IPS-20b (cell line): Measurements from ENCODE around the gene PRTN3.
A peak's percentile ranks its signal among the peaks of the same experiment; 100 is the strongest.

ENCODE experiments used
- H3K27ac ChIP-seq: one replicate; pipeline ENCODE4 v1.5.1; 2013; ENCODE audit warnings: low read length
- H3K27me3 ChIP-seq: 2 replicates; pipeline ENCODE4 v1.6.1; 2013; ENCODE audit warnings: mild to moderate bottlenecking, low read length, inconsistent platforms; ENCODE audit not compliant: insufficient read depth
- H3K36me3 ChIP-seq: 2 replicates; pipeline ENCODE4 v1.6.1; 2013; ENCODE audit warnings: low read depth, mild to moderate bottlenecking, inconsistent platforms, low read length, moderate library complexity; ENCODE audit not compliant: insufficient read depth
- H3K4me1 ChIP-seq: 2 replicates; pipeline ENCODE4 v1.6.1; 2013; ENCODE audit warnings: mild to moderate bottlenecking, control low read depth, inconsistent platforms, low read length, moderate library complexity; ENCODE audit not compliant: insufficient read depth
- H3K4me3 ChIP-seq: 2 replicates; pipeline ENCODE4 v1.5.1; 2013; ENCODE audit warnings: mild to moderate bottlenecking, low read length, inconsistent platforms
- H3K9ac ChIP-seq: 2 replicates; pipeline ENCODE4 v1.6.1; 2013; ENCODE audit warnings: low read depth, mild to moderate bottlenecking, inconsistent platforms, low read length, moderate library complexity
- H3K9me3 ChIP-seq: 2 replicates; pipeline ENCODE4 v1.6.1; 2013; ENCODE audit warnings: mild to moderate bottlenecking, low read depth, low read length, inconsistent platforms; ENCODE audit not compliant: insufficient read depth

The PRTN3 gene

DNA sequence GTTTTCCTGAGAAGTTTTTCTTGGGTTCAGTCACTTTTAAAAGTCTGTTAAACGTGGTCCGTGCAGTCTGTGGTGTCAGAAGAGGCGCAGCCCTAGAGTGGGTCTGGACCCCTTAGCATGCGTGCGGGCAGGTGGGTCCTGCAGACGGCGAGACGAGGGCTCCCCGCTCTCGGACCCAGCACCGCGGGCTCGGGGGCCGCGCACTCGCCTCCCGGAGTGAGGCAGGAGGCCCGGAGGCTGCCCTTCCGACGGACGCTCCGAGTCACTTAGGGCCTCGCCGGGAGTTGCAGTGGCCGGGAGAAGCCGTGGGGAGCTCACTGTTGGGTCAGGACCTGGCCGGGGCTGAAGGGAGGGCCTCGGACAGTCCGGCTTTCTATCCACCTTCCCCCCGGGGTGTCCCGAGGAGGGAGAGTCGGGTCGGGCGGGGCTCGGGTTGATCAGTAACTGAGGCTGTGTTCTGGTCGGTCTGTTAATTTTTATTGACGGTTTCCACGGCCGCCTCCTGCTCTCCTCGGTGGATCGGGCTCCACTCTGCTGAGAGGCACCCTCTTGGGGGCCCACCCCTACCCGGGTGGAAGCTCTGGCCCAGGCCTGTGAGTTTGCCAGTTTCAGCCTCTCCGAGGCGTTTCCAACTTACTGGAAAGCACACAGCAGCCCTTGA lies 42.3 kb upstream of the PRTN3 start:
- no peaks in the 10 kb centered on the region for H3K9me3 ChIP-seq
- peaks cover 54% of the 10 kb centered on the region for H3K36me3 ChIP-seq
- peak overlapping the region; percentile 77 for H3K27ac ChIP-seq
- H3K4me1 ChIP-seq: peaks cover 13% of the 10 kb centered on the region
- no peaks in the 10 kb centered on the region for H3K27me3 ChIP-seq
- peak overlapping the region; percentile 98 for H3K9ac ChIP-seq
- H3K4me3 ChIP-seq: peak overlapping the region; percentile 96

DNA sequence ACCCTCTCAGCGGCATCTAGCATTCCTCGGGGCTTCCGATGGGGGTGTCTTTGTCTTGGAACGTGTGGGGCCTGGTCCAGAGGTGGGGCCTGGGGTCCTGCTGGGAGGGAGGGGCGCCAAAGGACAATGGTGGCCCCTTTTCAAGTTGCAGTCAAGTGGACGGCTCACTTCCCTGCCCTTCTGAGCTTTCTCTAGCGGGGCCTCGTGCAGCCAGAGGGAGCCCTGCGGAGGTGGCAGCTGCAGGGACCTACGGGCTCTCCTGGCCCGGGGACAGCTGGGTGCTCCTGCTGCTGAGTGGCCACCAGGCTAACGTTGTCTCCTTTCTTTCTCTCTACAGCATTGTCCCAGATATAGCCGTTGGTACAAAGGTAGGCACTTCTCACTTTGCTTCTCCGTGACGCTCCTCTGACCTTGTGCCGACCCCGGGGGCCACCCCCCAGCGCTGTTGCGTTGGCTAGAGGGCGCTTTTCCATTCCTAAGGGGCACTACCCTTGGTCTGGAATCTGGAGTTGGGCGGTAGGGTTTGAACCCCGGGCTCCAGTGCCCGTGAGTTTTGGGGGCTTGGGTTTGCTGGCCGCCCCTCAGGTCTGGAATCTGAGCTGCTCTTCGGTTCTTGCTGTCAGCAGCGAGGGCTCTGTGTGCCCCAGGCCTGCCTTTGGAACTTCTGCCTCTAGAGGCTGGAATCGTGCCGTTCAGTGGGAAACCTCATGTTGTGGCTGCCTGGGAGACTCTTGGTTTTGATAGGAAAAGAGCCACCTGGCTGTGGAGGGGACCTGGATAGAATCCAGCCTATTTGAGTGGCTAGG lies 41.5 kb upstream of the PRTN3 start:
- Histone ChIP-seq H3K27ac (peak overlapping the region; percentile 77), H3K9ac (peak overlapping the region; percentile 98), H3K9me3 (no peaks in the 10 kb centered on the region), H3K4me3 (peak overlapping the region; percentile 96), H3K36me3 (peaks cover 61% of the 10 kb centered on the region), H3K27me3 (no peaks in the 10 kb centered on the region), H3K4me1 (peaks cover 13% of the 10 kb centered on the region)

DNA sequence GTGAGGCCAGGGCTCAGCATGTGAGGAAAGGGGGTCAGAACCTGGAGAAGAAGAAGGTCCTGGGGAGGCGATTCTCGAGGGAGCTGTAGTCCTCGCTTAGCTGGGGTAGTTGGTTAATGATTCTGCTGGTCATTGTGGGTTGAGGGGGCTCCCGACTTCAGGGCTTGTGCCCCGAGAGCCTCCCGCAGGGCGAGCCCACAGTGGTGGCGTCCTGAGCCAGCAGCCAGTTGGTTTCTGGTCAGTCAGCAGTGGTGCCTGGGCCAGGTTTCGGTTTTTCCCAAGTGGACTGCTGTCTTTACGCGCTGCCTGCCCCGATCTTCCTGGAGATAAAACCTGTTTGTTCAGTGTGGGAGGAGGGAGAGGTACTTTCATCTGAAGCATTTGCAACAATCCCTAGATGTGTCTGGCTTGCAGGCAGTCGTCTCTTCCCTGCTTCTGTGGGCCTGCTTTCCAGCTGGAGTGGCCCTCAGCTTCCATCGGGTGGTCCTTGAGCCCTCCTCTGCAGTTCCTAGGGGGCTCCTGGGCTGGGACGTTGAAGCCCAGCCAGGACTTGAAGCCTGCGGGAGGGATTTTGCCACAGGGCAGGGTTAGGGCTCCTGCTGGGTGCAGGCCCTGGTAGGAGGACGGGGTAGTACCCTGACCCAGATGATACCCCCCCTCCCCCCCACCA lies 40.3 kb upstream of the PRTN3 start:
- no peaks in the 10 kb centered on the region for H3K9me3 ChIP-seq
- H3K27me3 ChIP-seq: no peaks in the 10 kb centered on the region
- peak overlapping the region; percentile 41; the same call in 1 of the 2 replicates for H3K9ac ChIP-seq
- H3K36me3 ChIP-seq: peaks cover 73% of the 10 kb centered on the region
- H3K27ac ChIP-seq: peak overlapping the region; percentile 36
- peaks cover 13% of the 10 kb centered on the region for H3K4me1 ChIP-seq
- H3K4me3 ChIP-seq: peak overlapping the region; percentile 96

DNA sequence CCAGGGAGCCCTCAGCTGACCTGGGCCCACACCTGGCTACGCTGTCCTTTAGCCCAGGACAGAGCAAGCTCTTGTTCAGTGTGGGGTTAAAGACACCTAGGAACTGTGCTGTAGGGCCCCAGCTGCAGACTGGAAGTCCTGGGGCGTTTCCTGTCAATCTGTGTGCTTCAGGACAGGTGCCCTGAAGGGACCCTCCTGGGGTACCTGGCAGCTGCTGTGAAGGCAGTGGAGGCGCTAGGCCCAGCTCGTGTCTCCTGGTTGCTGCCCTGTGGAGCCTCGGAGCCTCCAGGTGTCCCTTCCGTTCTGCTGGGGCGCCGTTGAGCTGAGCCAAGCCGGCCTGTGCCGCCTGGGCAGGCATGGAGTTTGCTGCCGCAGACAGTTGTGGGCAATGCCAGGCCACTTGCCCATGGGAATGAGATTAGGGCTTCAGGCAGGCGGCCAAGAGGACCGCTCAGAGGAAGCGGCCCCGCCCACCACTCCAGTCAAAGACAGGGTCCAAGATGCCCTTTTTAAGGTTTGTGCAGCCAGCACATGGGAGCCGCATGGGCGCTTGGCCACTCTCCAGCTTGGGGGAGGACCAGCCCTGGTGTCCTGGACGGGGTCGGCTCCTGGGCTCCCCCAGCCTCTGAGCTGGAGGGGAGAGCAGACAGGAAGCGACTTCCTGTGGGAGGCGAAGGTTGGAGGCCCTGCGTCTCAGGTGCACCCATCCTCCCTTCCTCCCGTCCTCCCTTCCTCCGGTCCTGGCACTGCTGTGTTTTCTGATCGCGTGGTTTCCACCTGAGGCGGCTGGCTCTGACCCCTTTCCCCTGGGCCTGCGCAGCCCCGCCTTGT lies 39.6 kb upstream of the PRTN3 start:
- Histone ChIP-seq H3K27ac (no peak overlapping the region), H3K4me3 (no peak overlapping the region), H3K9ac (0 out of 2 replicates have a peak overlapping the region, but pooled peaks have one; percentile 51), H3K36me3 (peaks cover 81% of the 10 kb centered on the region), H3K27me3 (no peaks in the 10 kb centered on the region), H3K9me3 (no peaks in the 10 kb centered on the region), H3K4me1 (peaks cover 13% of the 10 kb centered on the region)

DNA sequence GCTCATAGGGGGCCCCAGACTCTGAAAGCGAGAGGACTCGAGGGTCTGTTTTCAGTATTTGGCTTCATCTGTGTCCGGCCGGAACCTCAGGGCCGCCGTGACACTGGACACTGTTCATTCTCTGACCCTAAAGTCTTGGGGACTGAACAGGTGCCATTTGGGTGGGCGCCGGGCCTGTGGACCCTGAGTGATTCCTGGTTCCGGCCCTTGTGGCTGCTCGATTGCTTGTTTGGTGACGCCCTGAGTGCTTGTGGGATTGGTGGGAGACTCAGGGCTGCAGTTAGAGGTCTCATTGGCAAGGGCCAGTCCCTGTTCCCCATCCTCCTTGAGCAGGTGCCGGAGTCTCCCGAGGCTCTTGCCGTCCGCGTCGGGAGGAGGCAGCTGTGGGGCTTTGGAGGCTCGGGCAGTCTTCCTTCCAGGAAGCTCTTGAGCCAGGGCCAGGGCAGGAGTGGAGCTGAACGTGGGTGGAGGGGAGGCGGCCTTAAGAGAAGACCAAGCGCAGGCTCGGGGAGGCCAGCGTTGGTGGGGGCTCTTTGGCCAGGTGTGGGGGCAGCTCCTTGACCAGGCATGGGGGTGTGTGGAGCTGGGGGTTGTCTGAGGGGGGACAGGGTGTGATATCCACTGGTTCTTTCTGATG lies 38.8 kb upstream of the PRTN3 start:
- Histone ChIP-seq H3K27me3 (no peaks in the 10 kb centered on the region), H3K4me1 (peaks cover 13% of the 10 kb centered on the region), H3K36me3 (peaks cover 88% of the 10 kb centered on the region), H3K27ac (no peak overlapping the region), H3K9me3 (no peaks in the 10 kb centered on the region), H3K4me3 (no peak overlapping the region), H3K9ac (peak overlapping the region; percentile 51; the same call in 1 of the 2 replicates)

DNA sequence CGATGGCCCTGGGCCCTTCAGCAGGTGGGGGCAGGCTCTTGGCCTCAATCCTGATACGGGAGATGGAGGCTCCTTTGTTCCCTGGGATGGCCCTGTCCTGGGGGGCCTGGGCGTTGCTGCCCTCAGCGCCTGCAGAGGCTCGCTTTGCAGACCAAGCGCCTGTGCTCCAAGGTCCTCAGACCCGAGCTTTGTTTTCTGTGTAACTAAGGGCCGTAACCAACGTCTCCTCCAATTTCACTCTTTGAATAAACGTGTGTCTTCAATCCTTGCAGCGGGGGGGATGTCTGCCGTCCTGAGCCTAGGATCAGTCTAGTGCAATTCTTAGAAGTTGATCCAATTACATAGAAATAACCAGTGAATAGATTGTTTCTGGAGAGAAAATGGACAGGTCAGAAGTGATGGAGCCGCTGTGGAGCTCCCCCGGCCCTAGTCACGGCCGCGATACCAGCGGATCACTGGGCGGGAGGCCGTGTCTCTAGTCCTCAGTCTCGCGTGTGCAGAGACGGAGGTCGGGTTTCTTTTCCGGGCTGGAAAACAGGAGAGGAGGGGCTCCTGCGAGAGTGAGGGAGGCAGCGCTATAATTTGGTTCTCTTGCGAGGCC lies 38.2 kb upstream of the PRTN3 start:
- no peaks in the 10 kb centered on the region for H3K27me3 ChIP-seq
- H3K9ac ChIP-seq: peak overlapping the region; percentile 51
- H3K4me3 ChIP-seq: no peak overlapping the region; the same call in 1 of the 2 replicates
- peaks cover 13% of the 10 kb centered on the region for H3K4me1 ChIP-seq
- peaks cover 94% of the 10 kb centered on the region for H3K36me3 ChIP-seq
- no peaks in the 10 kb centered on the region for H3K9me3 ChIP-seq
- no peak overlapping the region for H3K27ac ChIP-seq

DNA sequence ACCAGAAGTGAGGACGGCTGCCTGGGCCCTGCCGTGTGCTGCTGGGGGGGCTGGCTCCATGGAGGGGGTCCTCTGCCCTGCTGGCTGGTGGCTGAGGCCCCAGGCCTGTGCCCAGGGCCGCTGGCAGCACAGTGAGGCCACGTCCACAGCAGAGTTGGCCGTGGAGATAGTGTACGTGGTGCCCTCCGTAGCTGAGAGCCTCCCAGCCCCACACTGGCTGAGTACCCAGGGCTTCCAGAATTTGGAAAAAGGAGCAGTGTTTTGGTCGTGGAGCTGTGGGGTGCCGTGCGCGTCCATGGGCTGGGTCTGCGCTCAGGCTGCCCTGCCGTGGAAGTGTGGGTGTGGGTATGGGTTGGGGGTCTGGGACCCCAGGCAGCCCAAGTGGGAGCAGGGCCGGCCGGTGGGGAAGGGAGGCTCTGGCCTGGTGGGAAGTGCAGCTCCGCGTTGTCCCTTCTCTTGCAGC lies 37.7 kb upstream of the PRTN3 start:
- Histone ChIP-seq H3K27me3 (no peaks in the 10 kb centered on the region), H3K9ac (no peak overlapping the region), H3K4me1 (peaks cover 13% of the 10 kb centered on the region), H3K4me3 (no peak overlapping the region), H3K36me3 (peaks cover 99% of the 10 kb centered on the region), H3K9me3 (no peaks in the 10 kb centered on the region), H3K27ac (no peak overlapping the region)

DNA sequence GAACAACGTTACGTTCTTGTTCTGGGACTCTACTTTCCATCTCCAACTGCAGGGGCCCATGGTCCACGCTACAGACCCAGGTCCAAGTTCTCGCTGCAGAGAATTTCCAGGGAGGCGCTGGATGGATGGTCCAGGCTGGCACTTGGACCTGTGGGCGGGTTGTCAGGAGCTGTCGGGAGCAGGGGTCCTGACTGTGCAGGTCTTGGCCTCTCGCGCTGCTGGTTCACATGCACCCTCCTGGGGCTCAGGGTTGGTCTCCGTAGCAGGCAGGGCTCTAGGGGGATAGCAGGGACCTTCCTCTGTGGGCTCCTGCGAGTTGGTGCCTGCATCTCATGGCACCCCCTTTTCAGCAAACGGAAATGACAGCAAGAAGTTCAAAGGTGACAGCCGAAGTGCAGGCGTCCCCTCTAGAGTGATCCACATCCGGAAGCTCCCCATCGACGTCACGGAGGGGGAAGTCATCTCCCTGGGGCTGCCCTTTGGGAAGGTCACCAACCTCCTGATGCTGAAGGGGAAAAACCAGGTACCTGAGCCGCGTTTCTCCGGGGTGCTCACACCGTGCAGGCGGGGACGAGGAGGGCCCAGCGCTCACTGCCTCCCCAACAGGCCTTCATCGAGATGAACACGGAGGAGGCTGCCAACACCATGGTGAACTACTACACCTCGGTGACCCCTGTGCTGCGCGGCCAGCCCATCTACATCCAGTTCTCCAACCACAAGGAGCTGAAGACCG lies 36.9 kb upstream of the PRTN3 start:
- peaks cover 100% of the 10 kb centered on the region for H3K36me3 ChIP-seq
- H3K27me3 ChIP-seq: no peaks in the 10 kb centered on the region
- H3K4me1 ChIP-seq: peaks cover 13% of the 10 kb centered on the region
- no peak overlapping the region for H3K9ac ChIP-seq
- H3K27ac ChIP-seq: no peak overlapping the region
- H3K9me3 ChIP-seq: no peaks in the 10 kb centered on the region
- no peak overlapping the region for H3K4me3 ChIP-seq

DNA sequence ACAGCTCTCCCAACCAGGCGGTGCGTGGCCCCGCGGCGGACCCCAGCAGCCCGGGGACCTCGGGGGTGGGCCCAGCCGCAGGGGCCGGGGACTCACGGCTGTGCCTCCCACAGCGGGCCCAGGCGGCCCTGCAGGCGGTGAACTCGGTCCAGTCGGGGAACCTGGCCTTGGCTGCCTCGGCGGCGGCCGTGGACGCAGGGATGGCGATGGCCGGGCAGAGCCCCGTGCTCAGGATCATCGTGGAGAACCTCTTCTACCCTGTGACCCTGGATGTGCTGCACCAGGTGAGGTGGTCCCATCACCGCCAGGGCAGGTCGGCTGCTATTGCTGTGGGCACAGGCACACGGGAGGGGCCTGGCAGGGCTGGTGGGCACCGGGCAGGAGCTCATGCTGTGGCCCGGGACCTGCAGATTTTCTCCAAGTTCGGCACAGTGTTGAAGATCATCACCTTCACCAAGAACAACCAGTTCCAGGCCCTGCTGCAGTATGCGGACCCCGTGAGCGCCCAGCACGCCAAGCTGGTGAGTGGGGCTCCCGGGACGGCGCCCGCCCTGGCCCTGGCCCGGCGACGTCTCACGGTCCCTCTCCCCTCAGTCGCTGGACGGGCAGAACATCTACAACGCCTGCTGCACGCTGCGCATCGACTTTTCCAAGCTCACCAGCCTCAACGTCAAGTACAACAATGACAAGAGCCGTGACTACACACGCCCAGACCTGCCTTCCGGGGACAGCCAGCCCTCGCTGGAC lies 36.2 kb upstream of the PRTN3 start:
- Histone ChIP-seq H3K9ac (no peak overlapping the region), H3K4me3 (no peak overlapping the region), H3K9me3 (no peaks in the 10 kb centered on the region), H3K4me1 (peaks cover 8% of the 10 kb centered on the region), H3K36me3 (peaks cover 100% of the 10 kb centered on the region), H3K27ac (no peak overlapping the region), H3K27me3 (no peaks in the 10 kb centered on the region)

DNA sequence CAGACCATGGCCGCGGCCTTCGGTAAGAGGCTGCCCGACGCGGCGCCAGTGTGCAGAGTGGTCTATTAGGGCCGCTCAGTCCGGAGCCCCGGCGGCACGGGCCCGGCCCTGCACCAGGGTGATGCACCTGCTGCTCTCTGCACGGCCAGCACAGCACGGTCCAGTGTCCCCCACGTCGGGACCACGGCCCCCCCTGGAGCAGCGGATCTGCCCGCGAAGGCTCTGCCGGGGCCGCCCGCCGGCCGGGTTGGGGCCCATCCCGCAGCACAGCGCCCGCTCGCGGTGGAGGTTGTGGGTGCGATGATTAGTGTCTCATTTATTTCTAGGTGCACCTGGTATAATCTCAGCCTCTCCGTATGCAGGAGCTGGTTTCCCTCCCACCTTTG lies 35.6 kb upstream of the PRTN3 start:
- H3K4me1 ChIP-seq: peaks cover 6% of the 10 kb centered on the region

More for the DNA sequence above, 35.6 kb upstream of the PRTN3 start:
- H3K36me3 ChIP-seq: peaks cover 100% of the 10 kb centered on the region
- no peaks in the 10 kb centered on the region for H3K27me3 ChIP-seq
- H3K9me3 ChIP-seq: no peaks in the 10 kb centered on the region
- H3K9ac ChIP-seq: no peak overlapping the region
- H3K27ac ChIP-seq: no peak overlapping the region
- no peak overlapping the region for H3K4me3 ChIP-seq
